Endothelial cell of umbilical vein (primary cell): ENCODE data around the gene FXYD7. TPM values are rescaled to one million over a fixed set of nuclear protein-coding genes. Genes with fewer than 3 reads are reported as not detected.

Experiments
- BruUV-seq: library from RNA; stranded (reverse); fragments of 400-500 nt; replicated peaks from 2 replicates; lab custom pipeline; 2021; lab: Mats Ljungman, UMichigan
- CTCF ChIA-PET: fragments of 300-600, 350-600 bp; sonication (Branson Sonifier 250); formaldehyde crosslinking; loops from one replicate; lab custom pipeline; 2021; ENCODE audit warnings: antibody characterized with exemption, inconsistent platforms; lab: Charles Lee
- POLR2A ChIA-PET: fragments of 300-600, 350-600 bp; sonication (Branson Sonifier 250); formaldehyde crosslinking; loops from one replicate; lab custom pipeline; 2021; ENCODE audit warnings: antibody characterized with exemption, inconsistent platforms; lab: Charles Lee
- DNase-seq: peaks from one replicate; pipeline ENCODE4 v3.0.0-alpha.2; 2011; ENCODE audit warnings: low read depth, low spot score
- FAIRE-seq: peaks from 2 replicates; lab custom pipeline; 2011; peaks lifted over from hg19 to GRCh38; lab: Jason Lieb, UNC
- H2AFZ ChIP-seq: 2 replicates; pipeline ENCODE4 v1.6.0; 2012; ENCODE audit warnings: low read depth, low read length, control low read depth, inconsistent platforms
- H3K27ac ChIP-seq: 2 replicates; pipeline ENCODE4 v1.5.1; 2011; ENCODE audit warnings: low read depth, mild to moderate bottlenecking, control low read depth, low read length, moderate library complexity; ENCODE audit not compliant: insufficient read depth
- H3K27me3 ChIP-seq, 2 experiments: 2 replicates each; pipeline versions ENCODE4 v1.6.0 to v1.6.1; 2011; ENCODE audit warnings: low read length in 2 of 2, mixed read lengths in 1 of 2; ENCODE audit not compliant: control insufficient read depth in 2 of 2, insufficient read depth in 2 of 2
- H3K36me3 ChIP-seq, 2 experiments: 2 replicates in 1 of 2; 3 replicates in 1 of 2; pipeline ENCODE4 v1.5.1; 2011; ENCODE audit warnings: low read length in 2 of 2, mild to moderate bottlenecking in 1 of 2, moderate library complexity in 1 of 2; ENCODE audit not compliant: control insufficient read depth in 2 of 2, insufficient read depth in 2 of 2; ENCODE audit errors: extremely low read depth in 1 of 2
- H3K4me1 ChIP-seq: 3 replicates; pipeline ENCODE4 v1.5.1; 2011; ENCODE audit warnings: mild to moderate bottlenecking, low read length; ENCODE audit not compliant: control insufficient read depth, insufficient read depth; ENCODE audit errors: extremely low read depth
- H3K4me2 ChIP-seq: 2 replicates; pipeline ENCODE4 v1.6.1; 2011; ENCODE audit warnings: low read length, control low read depth, mixed read lengths; ENCODE audit not compliant: insufficient read depth
- H3K4me3 ChIP-seq, 3 experiments: fragments of 200-600 bp in 1 of 3; sonication (generic), shearing (Covaris generic) in 1 of 3; replicated peaks in 1 of 3; 2 replicates each; pipeline ENCODE4 v1.5.1; 2011 to 2016; ENCODE audit warnings: control low read depth in 3 of 3, low read length in 3 of 3, mild to moderate bottlenecking in 2 of 3, inconsistent platforms in 1 of 3, low read depth in 1 of 3, moderate library complexity in 1 of 3; ENCODE audit not compliant: insufficient read depth in 1 of 3
- H3K79me2 ChIP-seq: 2 replicates; pipeline ENCODE4 v1.6.0; 2012; ENCODE audit warnings: low read length, inconsistent platforms; ENCODE audit not compliant: control insufficient read depth, insufficient read depth
- H3K9ac ChIP-seq: replicated peaks from 2 replicates; pipeline ENCODE3; 2011; ENCODE audit warnings: low read length, control low read depth; ENCODE audit not compliant: insufficient read depth; ENCODE audit errors: extremely low read depth
- H3K9me1 ChIP-seq: replicated peaks from 3 replicates; pipeline ENCODE4 v1.6.0; 2011; ENCODE audit warnings: mild to moderate bottlenecking, low read length; ENCODE audit not compliant: control insufficient read depth, insufficient read depth; ENCODE audit errors: extremely low read depth
- H3K9me3 ChIP-seq: replicated peaks from 2 replicates; pipeline ENCODE4 v1.5.1; 2012; ENCODE audit warnings: low read length, inconsistent platforms; ENCODE audit not compliant: control insufficient read depth, insufficient read depth
- H4K20me1 ChIP-seq: replicated peaks from 2 replicates; pipeline ENCODE3; 2011; ENCODE audit warnings: mild to moderate bottlenecking, low read length; ENCODE audit not compliant: control insufficient read depth, insufficient read depth; ENCODE audit errors: extremely low read depth
- EZH2 ChIP-seq: IDR thresholded peaks from 2 replicates; pipeline ENCODE4 v1.6.1; 2012; ENCODE audit warnings: borderline replicate concordance, low read depth, mild to moderate bottlenecking, moderate library complexity, low read length, inconsistent platforms; ENCODE audit not compliant: severe bottlenecking
- GATA2 ChIP-seq: IDR thresholded peaks from 2 replicates; pipeline ENCODE4 v1.7.0; 2011; ENCODE audit warnings: low read depth, mild to moderate bottlenecking, moderate library complexity, mixed read lengths, low read length; ENCODE audit not compliant: insufficient read length, insufficient read depth
- JUN ChIP-seq: IDR thresholded peaks from 2 replicates; pipeline ENCODE4 v1.6.1; 2011; ENCODE audit warnings: borderline replicate concordance, low read depth; ENCODE audit not compliant: insufficient read length, insufficient read depth
- MYC ChIP-seq: IDR thresholded peaks from one replicate; pipeline ENCODE4 v1.6.1; 2011; ENCODE audit warnings: mild to moderate bottlenecking, low read depth, low read length
- POLR2A ChIP-seq: IDR thresholded peaks from 2 replicates; pipeline ENCODE4 v1.6.1; 2012; ENCODE audit warnings: low read depth, mild to moderate bottlenecking, control low read depth, low read length
- POLR2AphosphoS5 ChIP-seq: IDR thresholded peaks from 2 replicates; pipeline ENCODE4 v1.6.1; 2012; ENCODE audit warnings: low read depth, mild to moderate bottlenecking, control low read depth, low read length, moderate library complexity; ENCODE audit not compliant: insufficient read depth
- dilution Hi-C: fragments of 300-500 bp; cut with MboI; formaldehyde crosslinking; loops from one replicate; pipeline ENCODE4 v1.15.0; 2019; ENCODE audit warnings: low sequenced_read_pairs; ENCODE audit not compliant: extremely low pct_ligation_motif_present
- intact Hi-C: fragments of 100-400 bp; cut with micrococcal nuclease; formaldehyde crosslinking; loops from one replicate; pipeline ENCODE4 v1.10.0; 2022
- polyA plus RNA-seq, 4 experiments: library from polyadenylated mRNA; depleted of rRNA in 3 of 4; stranded (reverse) in 3 of 4; unstranded in 1 of 4; fragments of >200 nt; gene quantifications; 2 replicates each; pipeline versions ENCODE4 v1.2.1 to v1.2.3, GENCODE V29; 2011 to 2012; ENCODE audit warnings: missing spikeins in 1 of 4
- total RNA-seq: library from RNA; stranded (reverse); gene quantifications from 2 replicates; pipeline ENCODE4 v1.2.3, GENCODE V29; 2021

FXYD7 gene
- total and polyA plus RNA-seq, 2 donors (not counting 3 experiments of a cell fraction or from before 2014, with no cell fraction given), result not detected

- dilution Hi-C loops, result no loop called here
- Histone ChIP-seq H3K9me1 (no peaks in the 10 kb centered on the region), H3K9ac (no peak overlapping the region), H3K4me3 (no peak overlapping the region), H3K4me2 (no peak overlapping the region), H4K20me1 (no peaks in the 10 kb centered on the region), H3K27ac (no peak overlapping the region), H3K79me2 (no peaks in the 10 kb centered on the region), H3K36me3 (no peaks in the 10 kb centered on the region), H3K9me3 (no peaks in the 10 kb centered on the region), H2AFZ (no peak overlapping the region), H3K4me1 (peaks cover 11% of the 10 kb centered on the region), H3K27me3 (peaks cover 16 to 17% of the 10 kb centered on the region in 2 experiments)
- no peak for FAIRE-seq
- intact Hi-C loops, result loop anchor here (5.0 kb wide), 1 partner anchor 183 kb away; the partner anchor contains the start of gene ZNF792
- no peak for DNase-seq
- TF ChIP-seq GATA2 (no peak), EZH2 (peak; percentile 0)
- no TSS peak for BruUV-seq
- ChIA-PET POLR2A (no interaction called here), CTCF (no interaction called here)
Observed at GRCh38 chr19:35144600-35145436, 1.8 kb downstream of the FXYD7 start.

GRCh38 chr19:35146746-35147459 lies 3.8 kb downstream of the FXYD7 start:
- CTCF ChIA-PET, result no interaction called here
- TF ChIP-seq MYC, result no peak
- no peak for TF ChIP-seq POLR2A
- no peak for TF ChIP-seq POLR2AphosphoS5
- no peak for TF ChIP-seq JUN
- dilution Hi-C loops (no loop called here), intact Hi-C loops (no loop called here)
- Histone ChIP-seq H3K9me1 (no peaks in the 10 kb centered on the region), H3K9me3 (no peaks in the 10 kb centered on the region), H3K27ac (no peak overlapping the region), H3K4me2 (no peak overlapping the region), H3K4me1 (peaks cover 6% of the 10 kb centered on the region), H4K20me1 (no peaks in the 10 kb centered on the region), H3K4me3 (no peak overlapping the region), H3K36me3 (no peaks in the 10 kb centered on the region), H3K27me3 (peaks cover 15 to 17% of the 10 kb centered on the region in 2 experiments), H3K79me2 (no peaks in the 10 kb centered on the region), H2AFZ (no peak overlapping the region), H3K9ac (no peak overlapping the region)
- FAIRE-seq (no peak), DNase-seq (no peak)
- POLR2A ChIA-PET, result no interaction called here
- no TSS peak for BruUV-seq
